GOT3 (cell line): ENCODE results near the gene KIR3DL3.
"Not testable (repeated sequence)": the region's sequence is repeated elsewhere in the genome, so short reads cannot be mapped to it uniquely, and the experiment has no call there.

ENCODE experiments used
- DNase-seq: peaks from one replicate; lab custom pipeline; 2025; ENCODE audit warnings: mixed read lengths; lab: John Stamatoyannopoulos, UW

The KIR3DL3 gene

DNA sequence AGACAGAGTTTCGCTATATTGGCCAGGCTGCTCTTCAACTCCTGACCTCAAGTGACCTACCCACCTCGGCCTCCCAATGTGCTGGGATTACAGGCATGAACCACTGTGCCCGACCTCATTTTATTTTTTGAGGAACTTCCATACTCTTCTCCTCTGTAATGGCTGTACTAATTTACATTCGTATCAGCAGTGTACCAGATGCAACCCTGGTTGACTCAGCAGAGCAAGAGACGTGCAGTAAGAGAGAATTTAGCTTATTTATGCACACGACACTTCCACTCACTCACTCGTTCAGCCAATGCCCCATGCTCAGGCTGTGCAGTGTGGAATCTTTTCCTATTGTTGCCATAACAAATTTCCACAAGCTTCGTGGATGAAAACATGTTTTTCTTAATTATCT lies 6.9 kb downstream of the KIR3DL3 start:
- no peak for DNase-seq

DNA sequence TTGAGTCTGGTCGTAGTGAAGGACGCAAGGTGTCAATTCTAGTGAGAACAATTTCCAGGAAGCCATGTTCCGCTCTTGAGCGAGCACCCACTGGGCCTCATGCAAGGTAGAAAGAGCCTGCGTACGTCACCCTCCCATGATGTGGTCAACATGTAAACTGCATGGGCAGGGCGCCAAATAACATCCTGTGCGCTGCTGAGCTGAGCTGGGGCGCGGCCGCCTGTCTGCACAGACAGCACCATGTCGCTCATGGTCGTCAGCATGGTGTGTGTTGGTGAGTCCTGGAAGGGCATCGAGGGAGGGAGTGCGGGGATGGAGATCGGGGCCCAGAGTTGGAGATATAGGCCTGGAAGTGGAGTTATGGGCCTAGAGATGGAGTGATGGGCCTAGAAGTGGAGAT lies 14.1 kb downstream of the KIR3DL3 start, which contains the start of gene KIR2DL3:
Gene KIR2DL3 (plus strand): TSS at position 208 of the 400 bp plus-strand sequence. CDS start 33 bp downstream, at position 241.
- DNase-seq: not testable (repeated sequence)

DNA sequence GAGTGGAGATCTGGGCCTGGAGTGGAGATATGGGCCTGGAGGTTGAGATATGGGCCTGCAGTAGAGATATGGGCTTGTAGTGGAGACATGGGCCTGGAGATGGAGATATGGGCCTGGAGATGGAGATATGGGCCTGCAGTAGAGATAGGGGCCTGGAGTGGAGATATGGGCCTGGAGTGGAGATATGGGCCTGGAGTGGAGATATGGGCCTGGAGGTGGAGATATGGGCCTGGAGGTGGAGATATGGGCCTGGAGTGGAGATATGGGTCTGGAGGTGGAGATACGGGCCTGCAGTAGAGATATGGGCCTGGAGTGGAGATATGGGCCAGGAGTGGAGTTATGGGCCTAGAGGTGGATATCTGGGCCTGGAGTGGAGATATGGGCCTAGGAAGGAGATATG lies 14.5 kb downstream of the KIR3DL3 start:
- DNase-seq: no peak

DNA sequence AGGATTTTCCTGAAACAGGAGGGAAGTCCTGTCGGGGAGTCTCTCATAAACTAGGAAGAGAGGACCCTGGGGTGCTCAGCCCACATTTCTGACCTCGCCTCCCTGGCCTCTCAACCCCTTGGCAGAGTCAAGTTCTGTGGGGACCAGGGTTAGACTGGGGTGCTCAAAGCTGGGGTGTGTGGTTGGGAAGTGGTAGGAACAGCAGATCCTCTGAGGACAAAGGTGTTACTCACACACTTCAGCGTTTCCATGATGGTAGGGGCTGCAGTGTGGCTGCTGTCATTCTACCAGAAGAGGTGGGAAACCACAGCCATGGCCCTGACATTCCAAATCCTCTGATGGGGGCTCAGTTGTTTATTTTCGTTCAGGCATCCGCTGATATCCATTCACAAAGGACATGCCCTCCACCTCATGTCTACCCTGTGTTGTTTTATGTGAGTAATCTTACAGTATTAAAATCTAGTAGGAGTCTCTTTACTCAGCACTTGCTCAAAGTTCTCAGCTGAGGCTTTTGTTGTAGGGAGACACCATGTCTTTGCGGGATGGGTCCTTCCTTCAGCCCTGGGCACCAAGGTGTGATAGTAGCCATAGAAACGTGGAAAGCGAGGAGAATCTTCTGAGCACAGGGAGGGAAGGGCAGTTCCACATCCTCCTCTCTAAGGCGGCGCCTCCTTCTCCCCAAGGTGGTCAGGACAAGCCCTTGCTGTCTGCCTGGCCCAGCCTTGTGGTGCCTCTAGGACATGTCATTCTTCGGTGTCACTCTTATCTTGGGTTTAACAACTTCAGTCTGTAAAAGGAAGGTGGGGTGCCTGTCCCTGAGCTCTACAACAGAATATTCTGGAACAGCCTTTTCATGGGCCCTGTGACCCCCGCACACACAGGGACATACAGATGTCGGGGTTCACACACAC lies 15.6 kb downstream of the KIR3DL3 start:
- no peak for DNase-seq

DNA sequence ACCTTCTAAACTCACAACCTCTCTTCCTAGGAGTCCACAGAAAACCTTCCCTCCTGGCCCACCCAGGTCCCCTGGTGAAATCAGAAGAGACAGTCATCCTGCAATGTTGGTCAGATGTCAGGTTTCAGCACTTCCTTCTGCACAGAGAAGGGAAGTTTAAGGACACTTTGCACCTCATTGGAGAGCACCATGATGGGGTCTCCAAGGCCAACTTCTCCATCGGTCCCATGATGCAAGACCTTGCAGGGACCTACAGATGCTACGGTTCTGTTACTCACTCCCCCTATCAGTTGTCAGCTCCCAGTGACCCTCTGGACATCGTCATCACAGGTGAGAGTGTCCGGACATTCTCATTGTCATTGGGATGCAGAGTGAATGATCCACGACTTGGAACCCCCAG lies 17.7 kb downstream of the KIR3DL3 start:
- DNase-seq: not testable (repeated sequence)

DNA sequence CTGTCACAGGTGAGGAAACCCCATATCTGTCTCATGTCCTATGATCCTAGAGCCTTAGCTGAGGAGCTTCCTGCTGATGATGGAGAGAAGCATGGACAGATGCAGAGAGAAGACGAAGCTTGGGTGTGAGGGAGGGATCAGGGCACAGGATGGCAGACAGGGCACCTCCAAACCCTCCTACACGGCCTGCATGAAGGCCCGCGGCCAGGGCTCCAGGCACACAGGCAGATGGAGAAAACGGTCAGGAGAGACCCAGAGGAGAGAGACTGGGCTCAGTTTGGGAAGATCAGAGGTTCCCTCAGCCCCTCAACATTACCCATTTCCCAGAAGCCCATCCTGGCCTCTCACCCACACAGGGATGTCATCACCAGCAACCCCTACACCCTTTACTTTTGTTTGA lies 19.8 kb downstream of the KIR3DL3 start:
- DNase-seq: not testable (repeated sequence)

DNA sequence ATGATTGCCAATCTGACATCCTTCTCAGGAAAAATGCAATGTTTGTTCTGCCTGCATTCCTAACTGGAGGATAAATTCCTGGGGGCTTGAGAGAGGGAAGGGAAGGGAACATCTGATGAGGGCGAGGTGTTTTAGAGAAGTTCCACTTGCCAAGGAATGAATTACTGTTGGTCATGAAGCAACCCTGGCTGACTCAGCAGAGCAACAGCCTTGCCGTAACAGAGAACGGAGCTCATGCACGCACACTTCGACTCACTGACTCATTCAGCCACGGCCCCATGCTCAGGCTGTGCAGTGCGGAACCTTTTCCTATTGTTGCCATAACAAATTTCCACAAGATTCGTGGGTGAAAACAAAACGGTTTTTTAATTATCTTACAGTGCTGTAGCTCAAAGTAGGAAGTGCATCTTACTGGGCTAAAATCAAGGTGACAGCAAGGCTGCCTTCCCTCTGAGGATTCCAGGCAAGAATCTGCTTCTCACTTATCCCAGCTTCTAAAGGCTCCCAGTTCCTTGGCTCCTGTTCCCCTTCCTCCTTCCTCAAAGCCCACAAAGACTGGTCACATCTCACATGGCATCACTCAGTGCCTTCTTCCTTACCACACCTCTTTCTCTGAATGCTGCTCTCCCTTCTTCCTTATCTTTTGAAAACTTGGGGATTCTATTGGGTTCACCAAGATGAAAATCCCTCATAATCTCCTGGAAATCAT lies 23.5 kb downstream of the KIR3DL3 start:
- peak; percentile 12 for DNase-seq

DNA sequence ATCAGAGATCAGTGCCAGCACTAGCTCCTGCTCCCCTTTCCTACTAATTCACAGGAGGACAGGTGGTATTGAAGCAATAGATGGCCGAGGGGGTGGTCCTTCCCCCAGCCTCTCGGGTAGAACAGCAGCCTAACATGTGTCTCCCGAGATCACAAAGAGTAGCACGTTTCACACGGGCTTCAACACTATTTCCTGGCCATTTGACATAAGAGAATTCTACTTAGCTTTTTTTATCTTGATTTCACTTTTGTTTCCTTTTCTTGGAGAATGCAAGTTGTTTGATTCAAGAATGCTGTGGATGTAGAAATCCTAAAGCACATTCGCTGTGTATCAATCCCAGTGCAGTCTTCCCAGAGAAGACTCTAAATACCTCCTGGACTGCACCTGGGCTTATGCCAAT lies 26.0 kb downstream of the KIR3DL3 start:
- DNase-seq: not testable (repeated sequence)

DNA sequence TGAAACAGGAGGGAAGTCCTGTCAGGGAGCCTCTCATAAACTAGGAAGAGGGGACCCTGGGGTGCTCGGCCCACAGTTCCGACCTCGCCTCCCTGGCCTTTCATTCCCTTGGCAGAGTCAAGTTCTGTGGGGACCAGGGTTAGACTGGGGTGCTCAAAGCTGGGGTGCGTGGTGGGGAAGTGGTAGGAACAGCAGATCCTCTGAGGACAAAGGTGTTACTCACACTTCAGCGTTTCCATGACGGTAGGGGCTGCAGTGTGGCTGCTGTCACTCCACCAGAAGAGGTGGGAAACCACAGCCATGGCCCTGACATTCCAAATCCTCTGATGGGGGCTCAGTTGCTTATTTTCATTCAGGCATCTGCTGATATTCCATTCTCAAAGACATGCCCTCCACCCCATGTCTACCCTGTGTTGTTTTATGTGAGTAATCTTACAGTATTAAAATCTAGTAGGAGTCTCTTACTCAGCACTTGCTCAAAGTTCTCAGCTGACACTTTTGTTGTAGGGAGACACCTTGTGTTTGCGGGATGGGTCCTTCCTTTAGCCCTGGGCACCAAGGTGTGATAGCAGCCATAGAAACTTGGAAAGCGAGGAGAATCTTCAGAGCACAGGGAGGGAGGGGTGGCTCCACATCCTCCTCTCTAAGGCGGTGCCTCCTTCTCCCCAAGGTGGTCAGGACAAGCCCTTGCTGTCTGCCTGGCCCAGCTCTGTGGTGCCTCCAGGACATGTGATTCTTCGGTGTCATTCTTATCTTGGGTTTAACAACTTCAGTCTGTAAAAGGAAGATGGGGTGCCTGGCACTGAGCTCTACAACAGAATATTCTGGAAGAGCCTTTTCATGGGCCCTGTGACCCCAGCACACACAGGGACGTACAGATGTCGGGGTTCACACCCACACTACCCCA lies 32.2 kb downstream of the KIR3DL3 start:
- not testable (repeated sequence) for DNase-seq

DNA sequence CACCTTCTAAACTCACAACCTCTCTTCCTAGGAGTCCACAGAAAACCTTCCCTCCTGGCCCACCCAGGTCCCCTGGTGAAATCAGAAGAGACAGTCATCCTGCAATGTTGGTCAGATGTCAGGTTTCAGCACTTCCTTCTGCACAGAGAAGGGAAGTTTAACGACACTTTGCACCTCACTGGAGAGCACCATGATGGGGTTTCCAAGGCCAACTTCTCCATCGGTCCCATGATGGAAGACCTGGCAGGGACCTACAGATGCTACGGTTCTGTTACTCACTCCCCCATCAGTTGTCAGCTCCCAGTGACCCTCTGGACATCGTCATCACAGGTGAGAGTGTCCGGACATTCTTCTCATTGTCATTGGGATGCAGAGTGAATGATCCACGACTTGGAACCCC lies 34.3 kb downstream of the KIR3DL3 start:
- not testable (repeated sequence) for DNase-seq

DNA sequence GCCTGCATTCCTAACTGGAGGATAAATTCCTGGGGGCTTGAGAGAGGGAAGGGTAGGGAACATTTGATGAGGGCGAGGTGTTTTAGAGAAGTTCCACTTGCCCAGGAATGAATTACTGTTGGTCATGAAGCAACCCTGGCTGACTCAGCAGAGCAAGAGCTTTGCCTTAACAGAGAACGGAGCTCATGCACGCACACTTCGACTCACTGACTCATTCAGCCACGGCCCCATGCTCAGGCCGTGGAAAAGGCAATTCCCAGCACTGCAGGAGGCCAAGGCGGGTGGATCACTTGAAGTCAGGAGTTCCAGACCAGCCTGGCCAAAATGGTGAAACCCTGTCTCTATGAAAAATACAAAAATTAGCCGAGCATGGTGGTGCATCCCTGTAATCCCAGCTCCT lies 40.0 kb downstream of the KIR3DL3 start:
- not testable (repeated sequence) for DNase-seq

DNA sequence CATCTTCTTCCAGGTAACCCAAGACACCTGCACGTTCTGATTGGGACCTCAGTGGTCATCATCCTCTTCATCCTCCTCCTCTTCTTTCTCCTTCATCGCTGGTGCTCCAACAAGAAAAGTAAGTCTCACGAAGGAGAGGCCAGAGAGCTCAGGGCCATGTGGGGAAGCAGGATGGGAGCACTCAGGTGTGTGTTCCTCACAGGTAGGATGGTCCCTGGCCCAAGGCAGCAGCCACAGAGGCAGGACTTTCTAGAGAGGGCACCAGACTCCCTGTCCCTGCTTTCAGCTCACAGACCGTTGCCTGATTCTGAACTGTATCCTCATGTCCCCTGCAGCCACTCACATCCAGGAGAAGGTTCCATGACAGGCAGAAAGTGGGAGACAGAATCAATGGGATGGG lies 42.2 kb downstream of the KIR3DL3 start:
- not testable (repeated sequence) for DNase-seq

DNA sequence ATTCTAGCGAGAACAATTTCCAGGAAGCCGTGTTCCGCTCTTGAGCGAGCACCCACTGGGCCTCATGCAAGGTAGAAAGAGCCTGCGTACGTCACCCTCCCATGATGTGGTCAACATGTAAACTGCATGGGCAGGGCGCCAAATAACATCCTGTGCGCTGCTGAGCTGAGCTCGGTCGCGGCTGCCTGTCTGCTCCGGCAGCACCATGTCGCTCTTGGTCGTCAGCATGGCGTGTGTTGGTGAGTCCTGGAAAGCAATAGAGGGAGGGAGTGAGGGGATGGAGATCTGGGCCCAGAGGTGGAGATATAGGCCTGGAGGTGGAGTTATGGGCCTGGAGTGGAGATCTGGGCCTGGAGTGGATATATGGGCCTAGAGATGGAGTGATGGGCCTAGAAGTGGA lies 45.4 kb downstream of the KIR3DL3 start, which contains the start of gene KIR2DL1:
Gene KIR2DL1 (plus strand): TSS at position 148 of the 400 bp plus-strand sequence. CDS start 58 bp downstream, at position 206.
- DNase-seq: not testable (repeated sequence)

DNA sequence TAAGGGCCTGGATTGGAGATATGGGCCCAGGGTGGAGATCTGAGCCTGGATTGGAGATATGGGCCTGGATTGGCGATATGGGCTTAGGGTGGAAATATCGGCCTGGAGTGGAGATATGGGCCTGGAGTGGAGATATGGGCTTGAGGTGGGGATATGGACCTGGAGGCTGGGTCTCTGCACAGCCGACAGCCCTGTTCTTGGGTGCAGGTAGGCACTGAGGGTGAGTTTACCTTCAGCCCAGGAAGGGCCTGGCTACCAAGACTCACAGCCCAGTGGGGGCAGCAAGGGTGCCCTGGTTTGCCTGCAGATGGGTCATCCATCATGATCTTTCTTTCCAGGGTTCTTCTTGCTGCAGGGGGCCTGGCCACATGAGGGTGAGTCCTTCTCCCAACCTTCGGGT lies 46.3 kb downstream of the KIR3DL3 start:
- DNase-seq: not testable (repeated sequence)

DNA sequence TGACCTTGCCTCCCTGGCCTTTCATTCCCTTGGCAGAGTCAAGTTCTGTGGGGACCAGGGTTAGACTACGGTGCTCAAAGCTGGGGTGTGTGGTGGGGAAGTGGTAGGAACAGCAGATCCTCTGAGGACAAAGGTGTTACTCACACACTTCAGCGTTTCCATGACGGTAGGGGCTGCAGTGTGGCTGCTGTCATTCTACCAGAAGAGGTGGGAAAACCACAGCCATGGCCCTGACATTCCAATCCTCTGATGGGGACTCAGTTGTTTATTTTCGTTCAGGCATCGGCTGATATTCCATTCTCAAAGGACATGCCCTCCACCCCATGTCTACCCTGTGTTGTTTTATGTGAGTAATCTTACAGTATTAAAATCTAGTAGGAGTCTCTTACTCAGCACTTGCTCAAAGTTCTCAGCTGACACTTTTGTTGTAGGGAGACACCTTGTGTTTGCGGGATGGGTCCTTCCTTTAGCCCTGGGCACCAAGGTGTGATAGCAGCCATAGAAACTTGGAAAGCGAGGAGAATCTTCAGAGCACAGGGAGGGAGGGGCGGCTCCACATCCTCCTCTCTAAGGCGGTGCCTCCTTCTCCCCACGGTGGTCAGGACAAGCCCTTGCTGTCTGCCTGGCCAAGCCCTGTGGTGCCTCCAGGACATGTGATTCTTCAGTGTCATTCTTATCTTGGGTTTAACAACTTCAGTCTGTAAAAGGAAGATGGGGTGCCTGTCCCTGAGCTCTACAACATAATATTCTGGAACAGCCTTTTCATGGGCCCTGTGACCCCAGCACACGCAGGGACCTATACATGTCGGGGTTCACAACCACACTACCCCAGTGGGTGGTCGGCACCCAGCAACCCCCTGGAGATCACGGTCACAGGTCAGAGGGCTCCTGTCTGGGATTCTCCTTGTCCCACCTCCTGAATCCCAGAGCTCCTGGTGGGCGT lies 47.0 kb downstream of the KIR3DL3 start:
- not testable (repeated sequence) for DNase-seq

DNA sequence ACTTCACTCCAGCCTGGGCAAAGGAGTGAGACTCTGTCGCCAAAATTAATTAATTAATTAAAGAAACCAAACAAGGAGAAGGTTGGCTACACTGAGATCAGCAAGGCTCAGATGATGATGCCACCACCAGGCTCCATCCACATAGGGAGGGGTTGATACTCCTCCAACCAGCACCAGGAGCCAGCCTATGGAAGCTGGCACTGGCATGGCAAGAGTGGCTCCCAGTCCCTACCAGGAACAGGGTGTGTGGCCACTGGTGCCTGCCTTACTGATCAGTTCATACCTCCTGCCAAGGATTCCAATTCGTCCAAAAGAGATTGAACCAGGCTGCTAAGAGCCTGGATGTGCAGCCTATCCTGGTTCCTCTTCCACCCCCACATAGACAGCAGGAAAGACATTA lies 48.4 kb downstream of the KIR3DL3 start:
- not testable (repeated sequence) for DNase-seq

DNA sequence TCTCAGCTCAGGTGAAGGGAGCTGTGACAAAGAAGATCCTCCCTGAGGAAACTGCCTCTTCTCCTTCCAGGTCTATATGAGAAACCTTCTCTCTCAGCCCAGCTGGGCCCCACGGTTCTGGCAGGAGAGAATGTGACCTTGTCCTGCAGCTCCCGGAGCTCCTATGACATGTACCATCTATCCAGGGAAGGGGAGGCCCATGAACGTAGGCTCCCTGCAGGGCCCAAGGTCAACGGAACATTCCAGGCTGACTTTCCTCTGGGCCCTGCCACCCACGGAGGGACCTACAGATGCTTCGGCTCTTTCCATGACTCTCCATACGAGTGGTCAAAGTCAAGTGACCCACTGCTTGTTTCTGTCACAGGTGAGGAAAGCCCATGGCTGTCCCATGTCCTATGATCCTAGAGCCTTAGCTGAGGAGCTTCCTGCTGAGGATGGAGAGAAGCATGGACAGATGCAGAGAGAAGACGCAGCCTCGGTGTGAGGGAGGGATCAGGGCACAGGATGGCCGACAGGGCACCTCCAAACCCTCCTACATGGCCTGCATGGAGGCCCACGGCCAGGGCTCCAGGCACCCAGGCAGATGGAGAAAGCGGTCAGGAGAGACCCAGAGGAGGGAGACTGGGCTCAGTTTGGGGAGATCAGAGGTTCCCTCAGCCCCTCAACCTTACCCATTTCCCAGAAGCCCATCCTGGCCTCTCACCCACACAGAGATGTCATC lies 51.0 kb downstream of the KIR3DL3 start:
- DNase-seq: not testable (repeated sequence)

DNA sequence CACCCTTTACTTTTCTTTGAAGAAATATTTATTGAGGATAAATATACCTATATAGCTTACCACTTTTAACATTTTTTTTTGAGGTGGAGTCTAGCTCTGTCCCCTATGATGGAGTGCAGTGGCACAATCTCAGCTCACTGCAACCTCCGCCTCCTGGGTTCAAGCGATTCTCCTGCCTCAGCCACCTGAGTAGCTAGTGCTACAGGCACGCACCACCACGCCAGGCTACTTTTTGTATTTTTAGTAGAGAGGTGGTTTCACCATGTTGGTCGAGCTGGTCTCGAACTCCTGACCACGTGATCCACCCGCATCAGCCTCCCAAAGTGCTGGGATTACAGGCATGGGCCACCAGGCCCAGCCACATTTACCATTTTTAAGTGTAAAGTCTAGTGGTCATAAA lies 51.6 kb downstream of the KIR3DL3 start:
- not testable (repeated sequence) for DNase-seq

DNA sequence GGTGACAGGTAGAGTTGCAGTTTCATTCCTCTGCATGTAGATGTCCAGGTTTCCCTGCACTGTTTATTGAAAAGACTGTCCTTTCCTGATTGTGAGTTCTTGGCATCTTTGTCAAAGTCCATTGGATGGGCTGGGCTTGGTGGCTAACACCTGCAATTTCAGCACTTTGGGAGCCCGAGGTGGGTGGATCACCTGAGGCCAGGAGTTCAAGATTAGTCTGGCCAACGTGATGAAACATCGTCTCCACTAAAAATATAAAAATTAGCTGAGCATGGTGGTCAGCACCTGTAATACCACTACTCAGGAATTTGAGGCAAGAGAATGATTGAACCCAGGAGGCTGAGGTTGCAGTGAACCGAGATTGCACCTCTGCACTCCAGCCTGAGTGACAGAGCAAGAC lies 53.6 kb downstream of the KIR3DL3 start:
- not testable (repeated sequence) for DNase-seq

DNA sequence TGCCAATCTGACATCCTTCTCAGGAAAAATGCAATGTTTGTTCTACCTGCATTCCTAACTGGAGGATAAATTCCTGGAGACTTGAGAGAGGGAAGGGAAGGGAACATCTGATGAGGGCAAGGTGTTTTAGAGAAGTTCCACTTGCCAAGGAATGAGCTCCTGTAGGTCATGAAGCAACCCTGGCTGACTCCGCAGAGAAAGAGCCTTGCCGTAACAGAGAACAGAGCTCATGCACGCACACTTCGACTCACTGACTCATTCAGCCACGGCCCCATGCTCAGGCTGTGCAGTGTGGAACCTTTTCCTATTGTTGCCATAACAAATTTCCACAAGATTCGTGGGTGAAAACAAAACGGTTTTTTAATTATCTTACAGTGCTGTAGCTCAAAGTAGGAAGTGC lies 54.7 kb downstream of the KIR3DL3 start:
- not testable (repeated sequence) for DNase-seq
